K562 (cell line): ENCODE results near the gene COX4I2. TPM values are rescaled to one million over a fixed set of nuclear protein-coding genes. Genes with fewer than 3 reads are reported as not detected.

Experiments
- REST ChIP-seq, 2 experiments: fragments of 450-650 bp; formaldehyde crosslinking in 1 of 2; IDR thresholded peaks; 2 replicates each; pipeline versions ENCODE4 v1.4.0 to v1.6.1; 2014 to 2020; ENCODE audit warnings: mild to moderate bottlenecking in 2 of 2, borderline replicate concordance in 1 of 2, low read depth in 1 of 2
- ZBTB40 ChIP-seq, 2 experiments: fragments of 450-650 bp in 1 of 2; sonication (generic) in 1 of 2; formaldehyde crosslinking in 1 of 2; IDR thresholded peaks; 2 replicates each; pipeline versions ENCODE4 v1.7.1 to v1.9.0; 2016 to 2022; ENCODE audit warnings: inconsistent platforms in 1 of 2, mild to moderate bottlenecking in 1 of 2, missing genetic modification reagents in 1 of 2
- ZNF239 ChIP-seq: fragments of 250-450 bp; sonication (Bioruptor Pico); IDR thresholded peaks from 2 replicates; pipeline ENCODE4 v1.4.0; 2020; ENCODE audit warnings: mild to moderate bottlenecking
- ZNF76 ChIP-seq: fragments of 250-450 bp; sonication (Bioruptor Pico); IDR thresholded peaks from 2 replicates; pipeline ENCODE4 v1.4.0; 2020; ENCODE audit warnings: mild to moderate bottlenecking, moderate library complexity, borderline replicate concordance
- polyA plus RNA-seq, 8 experiments: library from polyadenylated mRNA; depleted of rRNA in 4 of 8; stranded (reverse) in 5 of 8; unstranded in 3 of 8; fragments of >200 nt; fragmentation: Nextera tagmentation in 2 of 8; fragmentation: Illumina TruSeq in 1 of 8; extraction: Ambion mirVana in 2 of 8; extraction: Trizol in 1 of 8; gene quantifications; 2 replicates each; pipeline versions ENCODE4 v1.2.1 to v1.2.3, GENCODE V29; 2011 to 2014; ENCODE audit warnings: inconsistent platforms in 1 of 8, missing spikeins in 1 of 8
- total RNA-seq, 7 experiments: library from RNA; depleted of rRNA in 6 of 7; stranded (reverse); fragments of >200 nt in 6 of 7; fragmentation: Illumina TruSeq in 2 of 7; extraction: Trizol in 2 of 7; gene quantifications; 2 replicates each; pipeline versions ENCODE4 v1.2.1 to v1.2.3, GENCODE V29; 2011 to 2021; ENCODE audit warnings: low replicate concordance in 1 of 7
- TF ChIP-seq, protein P1 (sequence below): fragments of 450-650 bp; formaldehyde crosslinking; IDR thresholded peaks from 2 replicates; pipeline ENCODE4 v1.4.0; 2022; ENCODE audit warnings: mild to moderate bottlenecking, moderate library complexity

Gene COX4I2
- total and polyA plus RNA-seq, 9 of the 15 experiments (the other 6 are each of a cell fraction or from before 2014, with no cell fraction given): not detected

DNA sequence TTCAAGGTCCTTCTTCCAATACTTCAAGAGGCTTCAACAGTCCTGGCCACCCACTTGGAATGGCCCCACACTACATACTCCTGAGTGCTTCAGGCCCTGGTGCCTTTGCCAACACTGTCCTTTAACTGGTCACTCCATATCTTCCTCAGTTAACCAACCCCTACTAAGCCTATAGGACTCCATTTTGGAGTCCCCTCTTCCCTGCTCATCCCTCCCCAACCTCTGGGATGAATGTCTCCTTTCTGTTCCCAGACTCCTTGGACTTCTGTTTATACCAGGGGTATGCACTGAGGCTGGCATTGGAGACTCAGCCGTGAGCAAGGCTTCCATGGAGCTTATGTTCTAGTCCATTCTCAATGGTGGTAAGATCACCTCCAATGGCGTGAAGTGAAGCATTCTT, 33.6 kb downstream of the COX4I2 start (continued):
- TF ChIP-seq REST (IDR thresholded peaks at IDR 0.05; ENCODE audit: borderline replicate concordance) (no peak), REST (CRISPR knock-in tag; IDR thresholded peaks at IDR 0.05; ENCODE audit: low read depth) (0 out of 2 replicates have a peak, but pooled peaks have one; percentile 16), ZNF239 (CRISPR knock-in tag) (peak; percentile 22; the same call in 1 of the 2 replicates), ZNF76 (peak; percentile 86; the same call in 1 of the 2 replicates), ZBTB40 (IDR thresholded peaks at IDR 0.05) (0 out of 2 replicates have a peak, but pooled peaks have one; percentile 15), ZBTB40 (CRISPR knock-in tag; IDR thresholded peaks at IDR 0.05) (no peak)
- TF ChIP-seq, protein P1, sequence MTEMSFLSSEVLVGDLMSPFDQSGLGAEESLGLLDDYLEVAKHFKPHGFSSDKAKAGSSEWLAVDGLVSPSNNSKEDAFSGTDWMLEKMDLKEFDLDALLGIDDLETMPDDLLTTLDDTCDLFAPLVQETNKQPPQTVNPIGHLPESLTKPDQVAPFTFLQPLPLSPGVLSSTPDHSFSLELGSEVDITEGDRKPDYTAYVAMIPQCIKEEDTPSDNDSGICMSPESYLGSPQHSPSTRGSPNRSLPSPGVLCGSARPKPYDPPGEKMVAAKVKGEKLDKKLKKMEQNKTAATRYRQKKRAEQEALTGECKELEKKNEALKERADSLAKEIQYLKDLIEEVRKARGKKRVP: 0 out of 2 replicates have a peak, but pooled peaks have one; percentile 34
